HG03060 (cell line): ENCODE data around the gene VASN.

Source experiments
- ATAC-seq: cut with Tn5 transposase; IDR thresholded peaks from one replicate; pipeline ENCODE4 v1.9.1; 2021; ENCODE audit warnings: low read depth, moderate number of reproducible peaks; ENCODE audit not compliant: unreplicated experiment

VASN gene

GRCh38 chr16:4351880-4352279 is 19.8 kb upstream of the VASN start:
- no peak for ATAC-seq

DNA sequence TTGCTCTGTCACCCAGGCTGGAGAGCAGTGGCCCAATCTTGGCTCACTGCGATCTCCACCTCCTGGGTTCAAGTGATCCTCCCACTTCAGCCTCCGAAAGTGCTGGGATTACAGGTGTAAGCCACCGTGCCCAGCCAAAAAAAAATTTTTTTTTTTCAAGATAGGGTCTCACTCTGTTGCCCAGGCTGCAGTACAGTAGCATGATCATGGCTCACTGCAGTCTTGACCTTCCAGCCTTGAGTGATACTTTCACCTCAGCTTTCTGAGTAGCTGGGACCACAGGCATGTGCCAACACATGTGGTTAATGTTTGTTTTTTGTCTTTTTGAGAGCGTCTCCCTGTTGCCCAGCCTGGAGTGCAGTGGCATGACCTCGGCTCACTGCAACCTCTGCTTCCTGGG is 18.8 kb upstream of the VASN start:
- ATAC-seq: no peak

DNA sequence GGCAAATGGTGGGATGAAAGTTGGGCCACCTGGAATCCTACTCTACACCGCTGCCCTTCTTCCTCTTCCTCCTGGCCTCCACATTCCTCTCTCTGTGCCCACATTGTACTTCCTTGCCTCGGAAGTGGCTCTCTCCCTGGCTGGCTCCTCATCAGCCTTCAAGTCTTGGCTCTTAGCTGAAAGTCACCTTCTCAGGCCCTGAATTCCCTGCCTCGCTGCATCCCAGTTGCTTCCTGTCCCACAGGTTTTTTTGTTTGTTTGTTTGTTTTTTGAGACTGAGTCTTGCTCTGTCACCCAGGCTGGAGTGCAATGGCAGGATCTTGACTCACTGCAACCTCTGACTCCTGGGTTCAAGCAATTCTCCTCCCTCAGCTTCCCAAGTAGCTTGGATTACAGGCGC is 18.0 kb upstream of the VASN start:
- no peak for ATAC-seq

DNA sequence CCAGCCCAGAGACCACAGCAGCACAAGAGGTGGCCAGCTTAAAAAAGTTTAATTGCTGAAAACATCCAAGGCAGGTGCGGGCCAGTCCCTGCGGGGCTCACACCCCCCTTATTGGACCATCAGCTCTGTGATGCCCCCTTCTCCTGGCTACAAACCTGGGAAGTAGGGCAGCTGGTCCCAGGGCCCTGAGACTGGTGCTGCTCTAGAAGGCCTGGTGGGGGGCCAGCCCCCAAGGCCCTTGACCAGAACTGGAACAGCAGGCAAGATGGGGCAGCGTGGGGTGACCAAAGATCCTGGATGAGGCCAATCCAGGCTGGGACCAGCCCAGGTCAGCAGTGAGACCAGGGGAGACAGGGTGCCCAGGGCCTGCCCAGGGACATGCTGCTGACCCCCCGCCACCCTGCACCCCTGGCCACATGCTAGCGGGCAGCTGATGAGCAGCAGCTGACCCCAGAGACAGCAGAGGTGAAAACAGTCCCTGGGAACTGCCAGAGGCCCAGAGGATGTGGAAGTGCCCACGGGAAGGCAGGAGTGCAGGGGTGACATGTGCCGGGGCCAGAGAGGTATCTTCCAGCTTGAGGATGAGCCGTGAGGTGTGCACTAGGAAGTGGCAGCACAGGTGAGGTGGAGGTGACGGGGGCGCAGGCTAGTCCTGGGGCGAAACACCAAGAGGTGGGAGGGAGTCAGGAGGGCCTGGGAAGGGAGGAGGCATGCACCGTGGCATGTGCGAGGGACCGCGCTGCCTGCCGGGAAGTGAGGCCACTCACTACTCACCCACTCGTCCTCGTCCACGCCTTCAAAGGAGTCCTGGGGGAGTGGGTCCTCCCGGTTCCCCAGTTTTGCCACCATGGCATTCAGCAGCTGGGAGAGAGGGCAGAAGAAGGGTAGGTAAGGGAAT is 16.9 kb upstream of the VASN start:
- ATAC-seq: no peak

- no peak for ATAC-seq
Observed at GRCh38 chr16:4356820-4357219, 14.8 kb upstream of the VASN start.

GRCh38 chr16:4358236-4358635 is 13.4 kb upstream of the VASN start:
- ATAC-seq: no peak

- no peak for ATAC-seq
Observed at GRCh38 chr16:4358831-4359561, 12.7 kb upstream of the VASN start.

- ATAC-seq: no peak
Observed at GRCh38 chr16:4359914-4360313, 11.7 kb upstream of the VASN start.

DNA sequence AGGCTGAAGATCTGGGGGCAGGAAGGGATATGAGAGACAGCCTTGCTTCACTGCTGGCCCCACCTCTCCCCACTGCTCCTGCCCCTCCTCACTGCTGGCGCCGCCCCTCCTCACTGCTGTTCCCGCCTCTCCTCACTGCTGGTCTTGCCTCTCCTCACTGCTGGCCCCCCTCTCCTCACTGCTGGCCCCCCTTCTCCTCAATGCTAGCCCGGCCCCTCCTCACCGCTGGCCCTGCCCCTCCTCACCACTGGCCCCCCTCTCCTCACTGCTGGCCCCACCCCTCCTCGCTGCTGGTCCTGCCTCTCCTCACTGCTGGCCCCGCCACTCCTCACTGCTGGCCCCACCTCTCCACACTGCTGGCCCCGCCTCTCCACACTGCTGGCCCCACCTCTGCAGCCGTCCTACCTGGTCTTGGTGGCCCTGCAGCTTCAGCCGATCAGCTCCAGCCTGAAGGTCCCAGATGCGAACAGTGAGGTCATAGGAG is 11.1 kb upstream of the VASN start:
- ATAC-seq: no peak

DNA sequence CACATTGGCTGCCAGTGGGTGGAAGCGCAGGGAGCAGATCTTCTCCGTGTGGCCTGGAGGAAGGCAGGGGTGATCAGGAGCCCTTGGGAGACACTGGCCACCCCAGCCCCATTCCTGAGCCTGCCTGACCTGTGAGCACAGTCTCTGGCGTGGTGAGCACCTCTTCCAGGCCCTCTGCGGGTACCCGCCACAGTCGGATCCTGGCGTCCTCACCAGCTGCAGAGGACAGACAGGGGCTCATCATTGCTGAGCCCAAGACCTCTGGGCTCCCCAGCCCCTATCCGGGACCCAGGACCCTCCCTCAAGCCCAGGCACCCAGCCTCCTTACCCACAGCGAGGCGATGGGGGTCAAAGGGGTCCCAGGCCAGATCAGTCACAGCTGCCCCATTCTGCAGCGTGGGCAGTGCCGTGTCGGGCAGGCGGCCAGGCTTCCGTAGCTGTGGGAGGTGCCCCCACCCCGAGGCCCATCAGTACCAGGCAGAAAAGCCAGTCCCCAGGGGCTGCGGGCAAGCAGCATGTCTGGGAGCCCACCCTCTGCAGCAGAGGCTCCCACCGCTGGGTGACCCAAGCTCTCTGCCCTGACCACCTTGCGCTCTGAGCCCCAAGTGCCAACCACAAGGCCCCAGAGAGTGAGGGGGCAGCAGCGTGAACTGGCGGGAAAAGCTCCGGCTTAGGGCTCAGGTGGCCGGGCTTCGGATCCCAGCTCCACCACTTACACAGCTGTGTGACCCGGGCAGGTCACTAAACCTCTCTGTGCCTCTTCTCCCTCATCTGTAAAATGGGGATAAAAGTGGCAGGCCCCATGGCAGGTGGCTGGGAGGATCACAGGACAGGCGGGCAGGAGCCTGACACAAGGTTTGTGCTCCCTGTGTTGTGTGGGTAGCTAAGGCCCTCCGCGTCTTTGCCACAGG is 10.4 kb upstream of the VASN start:
- ATAC-seq: no peak

DNA sequence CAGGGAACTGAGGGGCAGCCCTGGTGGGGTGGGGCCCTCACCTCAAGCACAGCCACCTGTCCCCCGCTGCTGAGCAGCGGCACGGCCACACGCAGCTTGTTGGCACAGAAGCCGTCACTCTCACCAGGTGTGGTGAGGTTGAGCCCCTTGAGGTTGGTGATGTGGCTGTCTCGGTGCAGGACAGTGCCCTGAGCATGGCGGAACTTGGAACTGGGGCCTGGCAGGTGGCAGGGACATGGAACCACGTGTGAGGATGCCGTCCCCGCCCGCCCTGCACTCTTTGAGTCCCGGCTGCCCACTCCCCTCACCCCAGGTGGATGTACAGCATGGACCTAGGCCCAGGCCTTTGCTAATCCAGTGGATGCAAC is 9.7 kb upstream of the VASN start:
- ATAC-seq: no peak

GRCh38 chr16:4362476-4363135 is 9.0 kb upstream of the VASN start:
- ATAC-seq: no peak

DNA sequence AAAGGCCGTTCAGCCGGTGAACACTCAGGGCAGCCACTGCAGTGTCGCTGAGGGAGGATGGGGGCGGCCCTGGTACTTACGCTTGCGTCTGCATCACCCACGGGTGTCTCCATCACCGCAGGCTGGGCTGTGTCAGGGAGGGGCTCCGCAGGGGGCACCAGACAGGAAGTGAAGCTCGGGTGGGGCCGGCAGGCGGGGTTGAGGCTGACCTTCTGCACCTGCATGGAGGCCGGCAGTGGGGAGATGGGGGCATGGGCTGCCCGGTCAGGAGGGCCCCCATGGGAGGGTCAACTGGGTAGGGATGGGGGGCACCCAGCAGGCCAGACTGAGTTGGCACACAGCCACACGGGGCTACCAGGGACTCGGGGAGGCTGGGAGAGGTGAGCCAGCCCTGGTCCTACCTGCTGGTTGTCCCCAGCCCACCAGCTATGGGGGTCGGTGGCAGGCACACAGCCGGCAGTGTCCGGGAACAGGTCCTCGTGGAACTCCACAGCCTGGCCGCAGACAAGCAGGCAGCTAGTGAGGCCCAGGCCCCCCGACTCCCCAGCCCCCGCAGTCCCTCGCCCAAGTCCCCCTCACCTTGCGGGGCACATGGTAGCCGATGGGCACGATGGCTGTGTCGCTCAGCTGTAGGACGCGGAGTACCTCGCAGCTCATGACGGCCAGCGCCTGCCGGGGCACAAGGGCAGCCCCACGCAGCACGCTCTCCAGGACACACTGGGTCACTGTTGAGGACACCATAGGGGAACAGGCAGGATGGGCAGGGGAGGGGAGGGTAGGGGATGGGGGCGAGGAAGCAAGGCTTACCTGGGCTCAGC is 7.2 kb upstream of the VASN start:
- ATAC-seq: no peak

- no peak for ATAC-seq
Observed at GRCh38 chr16:4365014-4365406, 6.6 kb upstream of the VASN start.

DNA sequence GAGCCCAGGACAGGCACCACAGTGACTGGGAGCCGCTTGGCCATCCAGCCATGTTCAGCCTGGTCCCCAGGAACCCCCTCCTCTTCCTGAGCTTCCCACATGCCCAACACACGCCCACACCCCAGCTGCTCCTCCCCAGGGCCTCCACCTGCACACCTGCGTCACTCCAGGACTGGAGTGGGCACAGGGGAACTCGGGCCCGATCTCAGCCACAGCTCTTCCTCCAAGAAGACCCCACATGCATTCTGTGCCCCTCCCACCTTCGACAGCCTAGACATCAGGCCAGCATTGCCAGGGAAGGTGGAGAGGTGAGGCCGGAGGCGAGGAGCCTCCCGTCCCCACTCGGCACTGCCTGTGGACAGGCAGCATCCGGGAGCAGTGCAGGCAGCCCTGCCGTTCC is 6.0 kb upstream of the VASN start:
- no peak for ATAC-seq

DNA sequence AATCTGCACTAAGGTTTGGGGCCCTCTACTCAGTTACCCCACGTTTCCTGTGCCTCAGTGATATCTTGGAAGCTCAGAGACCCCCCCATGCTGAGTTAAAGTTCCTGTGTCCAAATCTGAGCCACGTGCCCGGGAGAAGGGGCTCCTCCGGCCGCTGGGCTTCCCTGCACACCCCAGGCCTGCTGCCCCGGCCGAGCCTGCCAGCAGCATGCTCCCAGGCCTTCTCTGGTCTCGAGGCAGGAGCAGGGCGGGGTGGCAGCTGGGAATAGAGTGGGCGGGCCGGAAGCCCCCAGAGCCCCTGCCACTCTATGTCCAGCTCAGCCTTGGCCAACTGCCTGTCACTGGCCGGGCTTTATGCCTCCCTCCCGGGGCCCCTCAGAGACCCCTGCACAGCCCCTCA is 5.6 kb upstream of the VASN start:
- no peak for ATAC-seq

GRCh38 chr16:4367393-4367856 is 4.2 kb upstream of the VASN start:
- ATAC-seq: no peak

- no peak for ATAC-seq
Observed at GRCh38 chr16:4369007-4369733, 2.5 kb upstream of the VASN start.

- no peak for ATAC-seq
Observed at GRCh38 chr16:4370151-4370550, 1.5 kb upstream of the VASN start.
